Heart right ventricle (tissue), 16 donors: ENCODE data around the gene EEF1E1. TPM values are rescaled to one million over a fixed set of nuclear protein-coding genes. Genes with fewer than 3 reads are reported as not detected.

Experiments
- ATAC-seq, 8 donors: fragments of 200-7000 bp; cut with Tn5 transposase; one replicate each; pipeline ENCODE4 v1.9.1; 2020; ENCODE audit warnings: mild to moderate bottlenecking in 8 of 8, moderate library complexity in 8 of 8, moderate number of reproducible peaks in 1 of 8
- DNase-seq, 2 donors: peaks; one replicate each; pipeline ENCODE4 v3.0.0-alpha.2; 2020
- H3K27ac ChIP-seq, 10 donors: fragments of 200-600 bp; sonication (generic) in 2 of 10; one replicate each; pipeline versions ENCODE4 v1.5.0 to v1.8.0; 2020 to 2022; ENCODE audit warnings: mild to moderate bottlenecking in 3 of 10
- H3K27me3 ChIP-seq, 7 donors: fragments of 200-600 bp; one replicate each; pipeline ENCODE4 v1.8.0; 2021 to 2022; ENCODE audit warnings: mild to moderate bottlenecking in 2 of 7
- H3K36me3 ChIP-seq, 9 donors: fragments of 200-600 bp; sonication (generic) in 1 of 9; one replicate each; pipeline versions ENCODE4 v1.5.0 to v1.8.0; 2020 to 2022; ENCODE audit warnings: mild to moderate bottlenecking in 2 of 9
- H3K4me1 ChIP-seq, 9 donors: fragments of 200-600 bp; sonication (generic) in 1 of 9; one replicate each; pipeline versions ENCODE4 v1.5.0 to v1.8.0; 2020 to 2022; ENCODE audit warnings: mild to moderate bottlenecking in 4 of 9
- H3K4me3 ChIP-seq, 10 donors: fragments of 200-600 bp; sonication (generic) in 2 of 10; one replicate each; pipeline versions ENCODE4 v1.5.0 to v1.8.0; 2020 to 2022; ENCODE audit warnings: mild to moderate bottlenecking in 7 of 10, moderate library complexity in 2 of 10
- H3K9me3 ChIP-seq, 11 donors: fragments of 200-600 bp in 10 of 11; sonication (generic) in 2 of 11; one replicate each; pipeline versions ENCODE4 v1.5.0 to v1.8.0; 2013 to 2022; ENCODE audit warnings: mild to moderate bottlenecking in 2 of 11, control low read depth in 1 of 11, moderate library complexity in 1 of 11
- CTCF ChIP-seq, 9 donors: fragments of 200-600 bp; sonication (generic) in 2 of 9; IDR thresholded peaks; one replicate each; pipeline versions ENCODE4 v1.5.0 to v1.8.0; 2021 to 2022; ENCODE audit warnings: antibody characterized with exemption in 9 of 9, mild to moderate bottlenecking in 5 of 9, moderate library complexity in 1 of 9
- WGBS, 2 donors: extraction: QIAGEN DNeasy Blood & Tissue Kit; methylation state at CpG; one replicate each; pipeline ENCODE4 v1.1.7; 2013; ENCODE audit warnings: inconsistent platforms in 1 of 2; 5-methylcytosine and 5-hydroxymethylcytosine counted together
- intact Hi-C, 10 donors: fragments of 100-400 bp; cut with DNase I; formaldehyde crosslinking; loops; one replicate each; pipeline versions ENCODE4 v1.11.1 to v1.14.2; 2022
- polyA plus RNA-seq, 2 donors: library from polyadenylated mRNA; stranded (reverse); fragments of 200-250 nt; gene quantifications; one replicate each; pipeline ENCODE4 v1.2.3, GENCODE V29; 2013
- total RNA-seq, 10 donors: library from RNA; stranded (reverse); fragmentation: NEBNext Ultra II Directional in 3 of 10; extraction: Animal tissue kit (Norgen Biotek cat#: 25700) in 3 of 10; gene quantifications; one replicate each; pipeline versions ENCODE4 v1.2.1 to v1.2.4, GENCODE V29; 2021 to 2023
- donor health status: Arrhythmogenic right ventricular cardiomyopathy.
- donor health status: ischemic (EF 13 %, LVEDD 7.1; RV severe dilation, severe dysfunction).
- donor health status: healthy with polysubstance abuse.
- donor health status: DM: no; HTN: yes; CAD: no.
- donor health status: DM: no; HTN: no; CAD: no.
- donor health status: ischemic (EF 25% LVEDD 6.9; RV normal size, moderate dysfunction).
- donor health status: ischemic (EF 25% LVEDD 5.7; RV mildly dilated, moderate dysfunction).
- donor health status: healthy.
- donor health status: DM: yes; HTN: yes; CAD: no.
- donor health status: Ischemic cardiomyopathy.
- donor health status: ischemic (EF 35%, LVEDD 5.7; RV mildly dilated, moderate dysfunction).
- donor health status: nonischemic (EF 11% LVEDD 7.7; RV severe dilation, severe dysfunction).
- donor health status: DM: yes; HTN: yes; CAD: no.
- donor health status: PGD.
- donor health status: ischemic (EF 29% LVEDD 5.4; RV normal size, mild dysfunction).
- donor health status: nonischemic (EF 23%, LVEDD 6.1; RV moderate dilation, normal function).

The EEF1E1 gene
- total and polyA plus RNA-seq, 12 donors: 10.0 to 43.8 (median 13.3) TPM

GRCh38 chr6:8105791-8106190, 3.4 kb upstream of the EEF1E1 start:
- Histone ChIP-seq H3K27me3 (peaks cover 0 to 26% (median 8%) of the 10 kb centered on the region in 7 donors), H3K4me1 (peaks cover 0 to 17% (median 10%) of the 10 kb centered on the region in 9 donors), H3K9me3 (no peaks in the 10 kb centered on the region), H3K27ac (no peak overlapping the region), H3K36me3 (no peaks in the 10 kb centered on the region), H3K4me3 (no peak overlapping the region)
- intact Hi-C loops: no loop called here
- ATAC-seq (no peak), DNase-seq (no peak)
- TF ChIP-seq CTCF (IDR thresholded peaks at IDR 0.05): no peak

- Histone ChIP-seq H3K36me3 (peaks cover 0 to 3% (median 0%) of the 10 kb centered on the region in 9 donors), H3K9me3 (no peaks in the 10 kb centered on the region), H3K27me3 (peaks cover 0 to 26% (median 8%) of the 10 kb centered on the region in 7 donors), H3K4me3 (no peak overlapping the region), H3K4me1 (peaks cover 0 to 20% (median 8%) of the 10 kb centered on the region in 9 donors), H3K27ac (no peak overlapping the region)
- DNase-seq (no peak), ATAC-seq (no peak)
- TF ChIP-seq CTCF (IDR thresholded peaks at IDR 0.05): no peak
- intact Hi-C loops: loop anchor here in 1 of 10 donors (2.0 kb wide), 1 partner anchor 37 kb away; no protein-coding TSS in a partner anchor
These were observed 1.4 kb upstream of the EEF1E1 start for GRCh38 chr6:8103726-8104125.

GRCh38 chr6:8100159-8100854, 2.0 kb downstream of the EEF1E1 start:
- Histone ChIP-seq H3K4me3 (no peak overlapping the region), H3K4me1 (peaks cover 0 to 20% (median 8%) of the 10 kb centered on the region in 9 donors), H3K27ac (no peak overlapping the region), H3K36me3 (peaks cover 0 to 25% (median 19%) of the 10 kb centered on the region in 9 donors), H3K9me3 (no peaks in the 10 kb centered on the region), H3K27me3 (peaks cover 0 to 6% (median 0%) of the 10 kb centered on the region in 7 donors)
- DNase-seq (no peak), ATAC-seq (no peak)
- intact Hi-C loops: no loop called here
- WGBS, 2 donors: 81 to 83% methylated on average over 8 of the region's 8 CpGs
- no peak for TF ChIP-seq CTCF (IDR thresholded peaks at IDR 0.05)

- WGBS, 2 donors: 93 to 97% methylated on average over 3 of the region's 3 CpGs
- intact Hi-C loops: no loop called here
- DNase-seq (no peak), ATAC-seq (no peak)
- no peak for TF ChIP-seq CTCF (IDR thresholded peaks at IDR 0.05)
- Histone ChIP-seq H3K4me3 (no peak overlapping the region), H3K27me3 (no peaks in the 10 kb centered on the region), H3K36me3 (peaks cover 0 to 97% (median 34%) of the 10 kb centered on the region in 9 donors), H3K27ac (no peak overlapping the region), H3K4me1 (no peaks in the 10 kb centered on the region), H3K9me3 (peaks cover 0 to 7% (median 0%) of the 10 kb centered on the region in 11 donors)
These were observed 11.7 kb downstream of the EEF1E1 start for GRCh38 chr6:8090650-8091049.
